GM12801 (cell line): ENCODE results near the gene ADAM15.

Experiments used
- CTCF ChIP-seq: IDR thresholded peaks from one replicate; pipeline ENCODE4 v1.5.1; 2011; ENCODE audit warnings: control low read depth; ENCODE audit not compliant: insufficient read length; ENCODE audit errors: extremely low read depth

ADAM15 gene

GRCh38 chr1:155084722-155085503 lies 33.8 kb downstream of the ADAM15 start:
- no peak for TF ChIP-seq CTCF

- TF ChIP-seq CTCF: no peak
Observed at GRCh38 chr1:155085504-155086127, 34.5 kb downstream of the ADAM15 start.

GRCh38 chr1:155086128-155086741 lies 35.1 kb downstream of the ADAM15 start:
- no peak for TF ChIP-seq CTCF

- no peak for TF ChIP-seq CTCF
Observed at GRCh38 chr1:155086856-155087535, 35.9 kb downstream of the ADAM15 start.

- no peak for TF ChIP-seq CTCF
Observed at GRCh38 chr1:155091071-155092051, 40.2 kb downstream of the ADAM15 start.

- no peak for TF ChIP-seq CTCF
Observed at GRCh38 chr1:155092131-155092530, 41.0 kb downstream of the ADAM15 start.

- no peak for TF ChIP-seq CTCF
Observed at GRCh38 chr1:155092641-155093040, 41.5 kb downstream of the ADAM15 start.
